GM23338 (cell line): ENCODE results near the gene DPF3. TPM values are rescaled to one million over a fixed set of nuclear protein-coding genes. Genes with fewer than 3 reads are reported as not detected.

Experiments used
- ATAC-seq: fragments of 200-7000 bp; cut with Tn5 transposase; 3 replicates; pipeline ENCODE4 v1.9.1; 2020
- DNase-seq: peaks from one replicate; pipeline ENCODE4 v3.0.0-alpha.2; 2015; ENCODE audit warnings: low spot score
- H2AFZ ChIP-seq: fragments of 200-600 bp; sonication (generic); 2 replicates; pipeline ENCODE4 v1.8.0; 2016; ENCODE audit warnings: antibody characterized with exemption, mild to moderate bottlenecking, moderate library complexity
- H3F3A ChIP-seq: fragments of 200-600 bp; sonication (generic); replicated peaks from 2 replicates; pipeline ENCODE4 v1.8.0; 2017; ENCODE audit warnings: antibody characterized with exemption, mixed run types, low read depth
- H3K27ac ChIP-seq: fragments of 200-600 bp; sonication (generic); 2 replicates; pipeline ENCODE4 v1.6.1; 2016; ENCODE audit warnings: low read depth
- H3K27me3 ChIP-seq: fragments of 200-600 bp; sonication (generic); 2 replicates; pipeline ENCODE4 v1.8.0; 2016; ENCODE audit warnings: mild to moderate bottlenecking, mixed run types, moderate library complexity; ENCODE audit not compliant: insufficient read depth
- H3K36me3 ChIP-seq: fragments of 200-600 bp; sonication (generic); 2 replicates; pipeline ENCODE4 v1.8.0; 2016; ENCODE audit warnings: mild to moderate bottlenecking; ENCODE audit not compliant: insufficient read depth
- H3K4me1 ChIP-seq: fragments of 200-600 bp; sonication (generic); 2 replicates; pipeline ENCODE4 v1.8.0; 2016; ENCODE audit warnings: mild to moderate bottlenecking, moderate library complexity; ENCODE audit not compliant: insufficient read depth
- H3K4me2 ChIP-seq: fragments of 200-600 bp; sonication (generic); 2 replicates; pipeline ENCODE4 v1.7.1; 2017; ENCODE audit warnings: mixed run types
- H3K4me3 ChIP-seq: fragments of 200-600 bp; sonication (generic); 2 replicates; pipeline ENCODE4 v1.6.1; 2016; ENCODE audit warnings: mixed run types
- H3K79me2 ChIP-seq: fragments of 200-600 bp; sonication (generic); replicated peaks from 2 replicates; pipeline ENCODE4 v1.8.0; 2017; ENCODE audit warnings: mild to moderate bottlenecking; ENCODE audit not compliant: insufficient read depth
- H3K9me2 ChIP-seq: fragments of 200-600 bp; sonication (generic); 2 replicates; pipeline ENCODE4 v1.8.0; 2017; ENCODE audit not compliant: insufficient read depth
- H4K20me1 ChIP-seq: fragments of 200-600 bp; sonication (generic); replicated peaks from 2 replicates; pipeline ENCODE4 v1.8.0; 2017; ENCODE audit warnings: mild to moderate bottlenecking; ENCODE audit not compliant: insufficient read depth
- H3K27ac Mint-ChIP-seq: 2 replicates; pipeline ENCODE4 v1.8.0; 2020; ENCODE audit warnings: inconsistent platforms, mild to moderate bottlenecking, moderate library complexity, mixed read lengths
- H3K27me3 Mint-ChIP-seq: 3 replicates; pipeline ENCODE4 v1.8.0; 2022; ENCODE audit warnings: low read depth, mild to moderate bottlenecking, moderate library complexity, mixed read lengths, inconsistent platforms; ENCODE audit not compliant: insufficient read depth, poor library complexity
- H3K36me3 Mint-ChIP-seq: 3 replicates; pipeline ENCODE4 v1.8.0; 2021; ENCODE audit warnings: low read depth, mild to moderate bottlenecking, inconsistent platforms, moderate library complexity, mixed read lengths
- H3K4me1 Mint-ChIP-seq: 3 replicates; pipeline ENCODE4 v1.8.0; 2020; ENCODE audit warnings: mild to moderate bottlenecking, inconsistent platforms, mixed read lengths
- H3K4me3 Mint-ChIP-seq: 3 replicates; pipeline ENCODE4 v1.8.0; 2021; ENCODE audit warnings: moderate library complexity, mild to moderate bottlenecking, inconsistent platforms, mixed read lengths
- H3K9me3 Mint-ChIP-seq: 3 replicates; pipeline ENCODE4 v1.8.0; 2020; ENCODE audit warnings: moderate library complexity, mild to moderate bottlenecking, inconsistent platforms, mixed read lengths
- CREB1 ChIP-seq: fragments of 250-450 bp; sonication (Bioruptor Pico); IDR thresholded peaks from 2 replicates; pipeline ENCODE4 v1.5.0; 2020; ENCODE audit warnings: low read depth, mild to moderate bottlenecking, moderate library complexity
- CTCF ChIP-seq, 2 experiments: fragments of 200-600 bp in 1 of 2; sonication (generic) in 1 of 2; conservative IDR thresholded peaks; 2 replicates each; pipeline versions ENCODE4 v1.5.1 to v1.6.1; 2016 to 2017; ENCODE audit warnings: antibody characterized with exemption in 2 of 2, low read depth in 2 of 2, mild to moderate bottlenecking in 2 of 2, moderate library complexity in 1 of 2
- EZH2 ChIP-seq: fragments of 200-600 bp; sonication (generic); IDR thresholded peaks from one replicate; pipeline ENCODE4 v1.8.0; 2017; ENCODE audit warnings: antibody characterized with exemption, mild to moderate bottlenecking, low read depth; ENCODE audit not compliant: unreplicated experiment
- EZH2phosphoT487 ChIP-seq: fragments of 200-600 bp; sonication (generic); IDR thresholded peaks from one replicate; pipeline ENCODE4 v1.8.1; 2018; ENCODE audit warnings: antibody characterized with exemption; ENCODE audit not compliant: unreplicated experiment
- JUNB ChIP-seq: IDR thresholded peaks from one replicate; pipeline ENCODE4 v1.6.1; 2016; ENCODE audit warnings: antibody characterized with exemption; ENCODE audit not compliant: unreplicated experiment
- NANOG ChIP-seq: IDR thresholded peaks from 2 replicates; pipeline ENCODE4 v1.6.1; 2016; ENCODE audit warnings: antibody characterized with exemption, borderline replicate concordance
- POLR2AphosphoS5 ChIP-seq: IDR thresholded peaks from 2 replicates; pipeline ENCODE4 v1.6.1; 2016; ENCODE audit warnings: antibody characterized with exemption, low read depth
- REST ChIP-seq: IDR thresholded peaks from one replicate; pipeline ENCODE4 v1.6.1; 2018; ENCODE audit warnings: antibody characterized with exemption; ENCODE audit not compliant: unreplicated experiment
- STAT1 ChIP-seq: IDR thresholded peaks from one replicate; pipeline ENCODE4 v1.6.1; 2016; ENCODE audit warnings: antibody characterized with exemption; ENCODE audit not compliant: unreplicated experiment
- ZNF114 ChIP-seq: fragments of 250-450 bp; sonication (Bioruptor Pico); IDR thresholded peaks from 2 replicates; pipeline ENCODE4 v1.5.0; 2020; ENCODE audit warnings: mild to moderate bottlenecking, moderate library complexity
- ZNF331 ChIP-seq: fragments of 250-450 bp; sonication (Bioruptor Pico); IDR thresholded peaks from 2 replicates; pipeline ENCODE4 v1.5.0; 2020; ENCODE audit warnings: low read depth, mild to moderate bottlenecking, moderate library complexity
- polyA plus RNA-seq: library from polyadenylated mRNA; unstranded; fragments of >200 nt; fragmentation: Nextera tagmentation; extraction: Ambion mirVana; gene quantifications from 2 replicates; pipeline ENCODE4 v1.2.1, GENCODE V29; 2016
- total RNA-seq: library from RNA; depleted of rRNA; stranded (reverse); fragments of >200 nt; shearing (Covaris generic); gene quantifications from 2 replicates; pipeline ENCODE4 v1.2.3, GENCODE V29; 2014
- TF ChIP-seq, protein P1 (sequence below): IDR thresholded peaks from 2 replicates; pipeline ENCODE4 v1.6.1; 2016; ENCODE audit warnings: antibody characterized with exemption
- TF ChIP-seq, protein P2 (sequence below): fragments of 250-450 bp; sonication (Bioruptor Pico); IDR thresholded peaks from 2 replicates; pipeline ENCODE4 v1.5.0; 2020; ENCODE audit warnings: mild to moderate bottlenecking, moderate library complexity

Gene DPF3
- total and polyA plus RNA-seq, 2 experiments from 2014 or later, result 0.18 to 1.0 TPM

DNA sequence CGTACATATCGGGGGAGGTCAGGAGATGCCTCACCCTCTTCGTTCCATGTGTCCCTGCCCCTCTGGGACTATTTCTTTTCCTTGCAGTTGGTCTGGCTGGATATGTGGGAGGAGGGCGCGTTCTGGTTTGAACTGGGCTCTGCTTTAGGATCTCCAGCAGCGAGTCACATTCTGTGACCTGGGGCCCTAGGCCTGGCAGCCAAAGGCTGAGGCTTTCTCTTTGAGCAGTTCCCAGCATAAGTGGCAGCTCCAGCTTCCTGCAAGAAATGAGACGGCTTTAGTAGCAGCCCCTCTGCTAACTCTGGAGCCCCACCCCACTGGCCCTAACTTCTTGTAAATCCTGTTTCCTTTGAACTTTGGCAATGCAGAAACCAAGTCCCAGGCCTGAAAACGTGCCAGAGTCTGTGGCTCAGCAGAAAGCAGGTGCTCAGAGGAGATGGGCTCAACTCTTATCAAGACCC lies 274.8 kb downstream of the DPF3 start:
- Histone ChIP-seq H4K20me1 (no peaks in the 10 kb centered on the region), H3K4me1 (peaks cover 9% of the 10 kb centered on the region; the same call in 1 of the 2 replicates), H2AFZ (no peak overlapping the region), H3F3A (no peaks in the 10 kb centered on the region), H3K27ac (no peak overlapping the region), H3K9me2 (peaks cover 10% of the 10 kb centered on the region; the same call in 1 of the 2 replicates), H3K4me3 (no peak overlapping the region), H3K79me2 (no peaks in the 10 kb centered on the region), H3K4me2 (no peak overlapping the region), H3K36me3 (no peaks in the 10 kb centered on the region), H3K27me3 (no peaks in the 10 kb centered on the region)
- Mint-ChIP-seq H3K27ac (no peak overlapping the region), H3K36me3 (peaks cover 17% of the 10 kb centered on the region), H3K4me1 (peaks cover 31% of the 10 kb centered on the region), H3K27me3 (peaks cover 29% of the 10 kb centered on the region), H3K4me3 (no peak overlapping the region), H3K9me3 (peaks cover 20% of the 10 kb centered on the region)
- ATAC-seq (no peak), DNase-seq (no peak)
- TF ChIP-seq ZNF114 (CRISPR knock-in tag) (no peak), CREB1 (no peak), REST (no peak), CTCF (conservative IDR thresholded peaks at IDR 0.05; ENCODE audit: low read depth in 2 of 2) (no peak), NANOG (no peak), EZH2 (no peak), JUNB (no peak), ZNF331 (CRISPR knock-in tag) (no peak), EZH2phosphoT487 (no peak), STAT1 (no peak), POLR2AphosphoS5 (no peak)
- TF ChIP-seq, protein P1, sequence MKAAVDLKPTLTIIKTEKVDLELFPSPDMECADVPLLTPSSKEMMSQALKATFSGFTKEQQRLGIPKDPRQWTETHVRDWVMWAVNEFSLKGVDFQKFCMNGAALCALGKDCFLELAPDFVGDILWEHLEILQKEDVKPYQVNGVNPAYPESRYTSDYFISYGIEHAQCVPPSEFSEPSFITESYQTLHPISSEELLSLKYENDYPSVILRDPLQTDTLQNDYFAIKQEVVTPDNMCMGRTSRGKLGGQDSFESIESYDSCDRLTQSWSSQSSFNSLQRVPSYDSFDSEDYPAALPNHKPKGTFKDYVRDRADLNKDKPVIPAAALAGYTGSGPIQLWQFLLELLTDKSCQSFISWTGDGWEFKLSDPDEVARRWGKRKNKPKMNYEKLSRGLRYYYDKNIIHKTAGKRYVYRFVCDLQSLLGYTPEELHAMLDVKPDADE, result no peak
- TF ChIP-seq, protein P2, sequence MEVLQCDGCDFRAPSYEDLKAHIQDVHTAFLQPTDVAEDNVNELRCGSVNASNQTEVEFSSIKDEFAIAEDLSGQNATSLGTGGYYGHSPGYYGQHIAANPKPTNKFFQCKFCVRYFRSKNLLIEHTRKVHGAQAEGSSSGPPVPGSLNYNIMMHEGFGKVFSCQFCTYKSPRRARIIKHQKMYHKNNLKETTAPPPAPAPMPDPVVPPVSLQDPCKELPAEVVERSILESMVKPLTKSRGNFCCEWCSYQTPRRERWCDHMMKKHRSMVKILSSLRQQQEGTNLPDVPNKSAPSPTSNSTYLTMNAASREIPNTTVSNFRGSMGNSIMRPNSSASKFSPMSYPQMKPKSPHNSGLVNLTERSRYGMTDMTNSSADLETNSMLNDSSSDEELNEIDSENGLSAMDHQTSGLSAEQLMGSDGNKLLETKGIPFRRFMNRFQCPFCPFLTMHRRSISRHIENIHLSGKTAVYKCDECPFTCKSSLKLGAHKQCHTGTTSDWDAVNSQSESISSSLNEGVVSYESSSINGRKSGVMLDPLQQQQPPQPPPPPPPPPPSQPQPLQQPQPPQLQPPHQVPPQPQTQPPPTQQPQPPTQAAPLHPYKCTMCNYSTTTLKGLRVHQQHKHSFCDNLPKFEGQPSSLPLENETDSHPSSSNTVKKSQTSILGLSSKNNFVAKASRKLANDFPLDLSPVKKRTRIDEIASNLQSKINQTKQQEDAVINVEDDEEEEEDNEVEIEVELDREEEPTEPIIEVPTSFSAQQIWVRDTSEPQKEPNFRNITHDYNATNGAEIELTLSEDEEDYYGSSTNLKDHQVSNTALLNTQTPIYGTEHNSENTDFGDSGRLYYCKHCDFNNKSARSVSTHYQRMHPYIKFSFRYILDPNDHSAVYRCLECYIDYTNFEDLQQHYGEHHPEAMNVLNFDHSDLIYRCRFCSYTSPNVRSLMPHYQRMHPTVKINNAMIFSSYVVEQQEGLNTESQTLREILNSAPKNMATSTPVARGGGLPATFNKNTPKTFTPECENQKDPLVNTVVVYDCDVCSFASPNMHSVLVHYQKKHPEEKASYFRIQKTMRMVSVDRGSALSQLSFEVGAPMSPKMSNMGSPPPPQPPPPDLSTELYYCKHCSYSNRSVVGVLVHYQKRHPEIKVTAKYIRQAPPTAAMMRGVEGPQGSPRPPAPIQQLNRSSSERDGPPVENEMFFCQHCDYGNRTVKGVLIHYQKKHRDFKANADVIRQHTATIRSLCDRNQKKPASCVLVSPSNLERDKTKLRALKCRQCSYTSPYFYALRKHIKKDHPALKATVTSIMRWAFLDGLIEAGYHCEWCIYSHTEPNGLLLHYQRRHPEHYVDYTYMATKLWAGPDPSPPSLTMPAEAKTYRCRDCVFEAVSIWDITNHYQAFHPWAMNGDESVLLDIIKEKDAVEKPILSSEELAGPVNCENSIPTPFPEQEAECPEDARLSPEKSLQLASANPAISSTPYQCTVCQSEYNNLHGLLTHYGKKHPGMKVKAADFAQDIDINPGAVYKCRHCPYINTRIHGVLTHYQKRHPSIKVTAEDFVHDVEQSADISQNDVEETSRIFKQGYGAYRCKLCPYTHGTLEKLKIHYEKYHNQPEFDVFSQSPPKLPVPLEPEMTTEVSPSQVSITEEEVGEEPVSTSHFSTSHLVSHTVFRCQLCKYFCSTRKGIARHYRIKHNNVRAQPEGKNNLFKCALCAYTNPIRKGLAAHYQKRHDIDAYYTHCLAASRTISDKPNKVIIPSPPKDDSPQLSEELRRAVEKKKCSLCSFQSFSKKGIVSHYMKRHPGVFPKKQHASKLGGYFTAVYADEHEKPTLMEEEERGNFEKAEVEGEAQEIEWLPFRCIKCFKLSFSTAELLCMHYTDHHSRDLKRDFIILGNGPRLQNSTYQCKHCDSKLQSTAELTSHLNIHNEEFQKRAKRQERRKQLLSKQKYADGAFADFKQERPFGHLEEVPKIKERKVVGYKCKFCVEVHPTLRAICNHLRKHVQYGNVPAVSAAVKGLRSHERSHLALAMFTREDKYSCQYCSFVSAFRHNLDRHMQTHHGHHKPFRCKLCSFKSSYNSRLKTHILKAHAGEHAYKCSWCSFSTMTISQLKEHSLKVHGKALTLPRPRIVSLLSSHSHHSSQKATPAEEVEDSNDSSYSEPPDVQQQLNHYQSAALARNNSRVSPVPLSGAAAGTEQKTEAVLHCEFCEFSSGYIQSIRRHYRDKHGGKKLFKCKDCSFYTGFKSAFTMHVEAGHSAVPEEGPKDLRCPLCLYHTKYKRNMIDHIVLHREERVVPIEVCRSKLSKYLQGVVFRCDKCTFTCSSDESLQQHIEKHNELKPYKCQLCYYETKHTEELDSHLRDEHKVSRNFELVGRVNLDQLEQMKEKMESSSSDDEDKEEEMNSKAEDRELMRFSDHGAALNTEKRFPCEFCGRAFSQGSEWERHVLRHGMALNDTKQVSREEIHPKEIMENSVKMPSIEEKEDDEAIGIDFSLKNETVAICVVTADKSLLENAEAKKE, result no peak
